Caco-2 (cell line): ENCODE measurements around the gene ASB15. TPM values are rescaled to one million over a fixed set of nuclear protein-coding genes. Genes with fewer than 3 reads are reported as not detected.
A peak's percentile ranks its signal among the peaks of the same experiment; 100 is the strongest.

ENCODE experiments used
- BruUV-seq: library from RNA; stranded (reverse); fragments of 400-500 nt; replicated peaks from 2 replicates; lab custom pipeline; 2021; lab: Mats Ljungman, UMichigan
- CTCF ChIA-PET: fragments of 300-600 bp; sonication (Branson Sonifier 250); formaldehyde crosslinking; loops from one replicate; lab custom pipeline; 2022; ENCODE audit warnings: antibody characterized with exemption; lab: Charles Lee
- POLR2A ChIA-PET: fragments of 300-600 bp; sonication (Branson Sonifier 250); formaldehyde crosslinking; loops from one replicate; lab custom pipeline; 2022; ENCODE audit warnings: antibody characterized with exemption; lab: Charles Lee
- DNase-seq, 2 experiments: peaks; one replicate each; pipeline versions ENCODE4 v3.0.0 to v3.0.0-alpha.2; 2020 to 2022
- H3K27me3 ChIP-seq: replicated peaks from 2 replicates; pipeline ENCODE4 v1.6.0; 2011; ENCODE audit warnings: low read length; ENCODE audit not compliant: control insufficient read depth, insufficient read depth
- H3K36me3 ChIP-seq: 2 replicates; pipeline ENCODE4 v1.5.1; 2011; ENCODE audit warnings: low read length; ENCODE audit not compliant: control insufficient read depth, insufficient read depth
- H3K4me1 ChIP-seq: fragments of 250-450 bp; sonication (Bioruptor Pico); 2 replicates; pipeline ENCODE4 v1.5.1; 2020; ENCODE audit warnings: mild to moderate bottlenecking
- H3K4me3 ChIP-seq: 2 replicates; pipeline ENCODE4 v1.5.1; 2011; ENCODE audit warnings: low read depth, mild to moderate bottlenecking, control low read depth, low read length
- H3K9me3 ChIP-seq: fragments of 250-450 bp; sonication (Bioruptor Pico); 2 replicates; pipeline ENCODE4 v1.5.1; 2020; ENCODE audit warnings: mild to moderate bottlenecking, moderate library complexity
- H3K27ac Mint-ChIP-seq: one replicate; pipeline ENCODE4 v1.8.0; 2022; ENCODE audit warnings: mixed read lengths; ENCODE audit not compliant: unreplicated experiment
- H3K27me3 Mint-ChIP-seq: one replicate; pipeline ENCODE4 v1.8.0; 2022; ENCODE audit warnings: mixed read lengths; ENCODE audit not compliant: insufficient read depth, unreplicated experiment
- H3K36me3 Mint-ChIP-seq: one replicate; pipeline ENCODE4 v1.8.0; 2022; ENCODE audit warnings: mild to moderate bottlenecking, mixed read lengths; ENCODE audit not compliant: insufficient read depth, unreplicated experiment
- H3K4me1 Mint-ChIP-seq: one replicate; pipeline ENCODE4 v1.8.0; 2022; ENCODE audit warnings: low read depth, mixed read lengths; ENCODE audit not compliant: unreplicated experiment
- H3K4me3 Mint-ChIP-seq: one replicate; pipeline ENCODE4 v1.8.0; 2022; ENCODE audit warnings: mild to moderate bottlenecking, moderate library complexity, mixed read lengths; ENCODE audit not compliant: unreplicated experiment
- H3K9me3 Mint-ChIP-seq: one replicate; pipeline ENCODE4 v1.8.0; 2022; ENCODE audit warnings: mixed read lengths; ENCODE audit not compliant: unreplicated experiment
- CTCF ChIP-seq, 2 experiments: fragments of 200-600 bp in 1 of 2; IDR thresholded peaks; 1 replicate in 1 of 2; 2 replicates in 1 of 2; pipeline versions ENCODE4 v1.5.1 to v1.8.0; 2011 to 2022; ENCODE audit warnings: antibody characterized with exemption in 1 of 2, control low read depth in 1 of 2, inconsistent platforms in 1 of 2, low read depth in 1 of 2, low read length in 1 of 2, mild to moderate bottlenecking in 1 of 2, moderate library complexity in 1 of 2; ENCODE audit not compliant: insufficient read depth in 1 of 2, severe bottlenecking in 1 of 2, unreplicated experiment in 1 of 2
- intact Hi-C: fragments of 100-400 bp; cut with micrococcal nuclease; formaldehyde crosslinking; loops from one replicate; pipeline ENCODE4 v1.10.0; 2022; ENCODE audit not compliant: unreplicated experiment
- total RNA-seq: library from RNA; stranded (reverse); gene quantifications from 2 replicates; pipeline ENCODE4 v1.2.3, GENCODE V29; 2022

Gene ASB15
- total RNA-seq, 1 experiment from 2014 or later: not detected

- ChIA-PET POLR2A (no interaction called here), CTCF (interaction anchor here (0.6 kb wide), 1 partner anchor 41 kb away, joined by 3 read pairs; no protein-coding TSS in a partner anchor)
- no peaks in the 10 kb centered on the region for H3K27me3 ChIP-seq
- intact Hi-C loops: loop anchor here (1.0 kb wide), 1 partner anchor 174 kb away; no protein-coding TSS in a partner anchor
- Mint-ChIP-seq H3K27me3 (no peaks in the 10 kb centered on the region), H3K9me3 (peaks cover 22% of the 10 kb centered on the region), H3K36me3 (no peaks in the 10 kb centered on the region), H3K4me1 (peaks cover 28% of the 10 kb centered on the region), H3K27ac (no peak overlapping the region), H3K4me3 (no peak overlapping the region)
- no peaks in the 10 kb centered on the region for H3K36me3 ChIP-seq
- H3K4me1 ChIP-seq: peaks cover 19% of the 10 kb centered on the region
- BruUV-seq: no TSS peak
- TF ChIP-seq CTCF (IDR thresholded peaks at IDR 0.05; ENCODE audit: insufficient read depth in 1 of 2, low read depth in 1 of 2, low read length in 1 of 2, severe bottlenecking in 1 of 2, unreplicated experiment in 1 of 2): no peak
- H3K9me3 ChIP-seq: no peaks in the 10 kb centered on the region
- H3K4me3 ChIP-seq: no peak overlapping the region
- peak in 1 of 2 experiments; percentile 67 for DNase-seq
Observed at GRCh38 chr7:123622660-123623386, 21.2 kb downstream of the ASB15 start.

GRCh38 chr7:123624527-123625183 lies 23.0 kb downstream of the ASB15 start:
- H3K4me3 Mint-ChIP-seq: no peak overlapping the region
- CTCF ChIA-PET: interaction anchor here (1.3 kb wide), 1 partner anchor 12 kb away, joined by 6 read pairs; no protein-coding TSS in a partner anchor
- POLR2A ChIA-PET: no interaction called here
- peaks cover 12% of the 10 kb centered on the region for H3K9me3 Mint-ChIP-seq
- Histone ChIP-seq H3K4me3 (no peak overlapping the region), H3K36me3 (no peaks in the 10 kb centered on the region), H3K9me3 (no peaks in the 10 kb centered on the region), H3K27me3 (no peaks in the 10 kb centered on the region), H3K4me1 (peaks cover 9% of the 10 kb centered on the region)
- H3K36me3 Mint-ChIP-seq: no peaks in the 10 kb centered on the region
- H3K27ac Mint-ChIP-seq: no peak overlapping the region
- BruUV-seq: no TSS peak
- peak in 1 of 2 experiments; percentile 24 for TF ChIP-seq CTCF (IDR thresholded peaks at IDR 0.05; ENCODE audit: insufficient read depth in 1 of 2, low read depth in 1 of 2, low read length in 1 of 2, severe bottlenecking in 1 of 2, unreplicated experiment in 1 of 2)
- H3K4me1 Mint-ChIP-seq: peaks cover 19% of the 10 kb centered on the region
- intact Hi-C loops: no loop called here
- DNase-seq: peak; percentile 31 to 47
- no peaks in the 10 kb centered on the region for H3K27me3 Mint-ChIP-seq

DNA sequence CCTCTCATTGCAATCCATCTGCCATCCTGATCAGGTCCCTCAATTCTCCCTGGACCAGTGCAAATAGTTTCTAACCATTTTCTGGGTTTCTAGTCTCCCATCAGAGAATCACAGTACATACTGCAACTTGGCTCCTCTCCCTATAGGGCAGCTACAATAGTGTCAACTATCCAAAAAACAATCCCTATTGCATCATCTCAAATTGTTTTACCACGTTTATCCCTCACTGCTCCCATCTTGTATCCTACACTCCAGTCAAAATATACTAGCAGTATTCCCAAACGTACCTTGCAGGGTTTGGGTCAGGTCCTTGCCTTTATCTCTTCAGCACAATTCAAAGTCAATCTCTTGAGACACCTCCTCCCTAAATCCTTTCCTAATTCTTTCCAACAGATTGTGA lies 23.6 kb downstream of the ASB15 start:
- no peaks in the 10 kb centered on the region for H3K27me3 Mint-ChIP-seq
- H3K4me1 Mint-ChIP-seq: peaks cover 19% of the 10 kb centered on the region
- intact Hi-C loops: no loop called here
- no peaks in the 10 kb centered on the region for H3K36me3 Mint-ChIP-seq
- no peak overlapping the region for H3K27ac Mint-ChIP-seq
- ChIA-PET CTCF (interaction anchor here (1.3 kb wide), 1 partner anchor 12 kb away, joined by 6 read pairs; no protein-coding TSS in a partner anchor), POLR2A (no interaction called here)
- no peak overlapping the region for H3K4me3 Mint-ChIP-seq
- DNase-seq: no peak
- H3K27me3 ChIP-seq: no peaks in the 10 kb centered on the region
- no peaks in the 10 kb centered on the region for H3K9me3 ChIP-seq
- H3K4me1 ChIP-seq: peaks cover 9% of the 10 kb centered on the region
- no peak for TF ChIP-seq CTCF (IDR thresholded peaks at IDR 0.05; ENCODE audit: insufficient read depth in 1 of 2, low read depth in 1 of 2, low read length in 1 of 2, severe bottlenecking in 1 of 2, unreplicated experiment in 1 of 2)
- H3K9me3 Mint-ChIP-seq: peaks cover 12% of the 10 kb centered on the region
- no peak overlapping the region for H3K4me3 ChIP-seq
- no peaks in the 10 kb centered on the region for H3K36me3 ChIP-seq
- no TSS peak for BruUV-seq
